ENCODE data around the gene ZNG1F. TPM values are rescaled to one million over a fixed set of nuclear protein-coding genes. Genes with fewer than 3 reads are reported as not detected.

Gene ZNG1F
- total RNA-seq: 4.9 and 6.5 TPM in 2 replicates

GRCh38 chr9:41189217-41189616, at the start of gene ZNG1F:
ZNG1F (minus strand) TSS chr9:41189317; CDS start chr9:41189258, 59 bp downstream.

GRCh38 chr9:41128581-41128980, 60.5 kb downstream of the ZNG1F start, which contains the start of gene FOXD4L6:
FOXD4L6 (minus strand) TSS chr9:41128681; CDS start chr9:41128383, 298 bp downstream.

Other genes starting within 250 kb of the ZNG1F start
- 0.27 TPM in 1 of 2 replicates, not detected in the other for gene FOXD4L6, start 60.6 kb downstream of the ZNG1F start, total RNA-seq

Data from hair follicular keratinocyte (primary cell).